B cell (primary cell): ENCODE measurements around the gene SLC4A2. TPM values are rescaled to one million over a fixed set of nuclear protein-coding genes. Genes with fewer than 3 reads are reported as not detected.
A peak's percentile ranks its signal among the peaks of the same experiment; 100 is the strongest.

Source experiments
- ATAC-seq: fragments of 200-7000 bp; cut with Tn5 transposase; one replicate; pipeline ENCODE4 v1.10.0; 2021; ENCODE audit warnings: low read depth, mild to moderate bottlenecking, moderate number of reproducible peaks, moderate library complexity
- CTCF ChIA-PET: fragments of 350-600 bp; sonication (Branson Sonifier 250); formaldehyde crosslinking; loops from one replicate; lab custom pipeline; 2021; ENCODE audit warnings: antibody characterized with exemption, inconsistent platforms; lab: Charles Lee
- POLR2A ChIA-PET: fragments of 350-600 bp; sonication (Branson Sonifier 250); formaldehyde crosslinking; loops from one replicate; lab custom pipeline; 2021; ENCODE audit warnings: antibody characterized with exemption; lab: Charles Lee
- DNase-seq: peaks from one replicate; pipeline ENCODE4 v3.0.0; 2013
- H2AFZ ChIP-seq: 2 replicates; pipeline ENCODE4 v1.6.1; 2012; ENCODE audit warnings: mild to moderate bottlenecking, low read depth, low read length; ENCODE audit not compliant: insufficient read depth, poor library complexity, severe bottlenecking
- H3K27ac ChIP-seq, 2 donors: 1 replicate in 1 of 2; 2 replicates in 1 of 2; pipeline ENCODE4 v1.5.1; 2012 to 2013; ENCODE audit warnings: low read length in 2 of 2, mild to moderate bottlenecking in 2 of 2, moderate library complexity in 1 of 2
- H3K27me3 ChIP-seq, 4 experiments: fragments of 200-600 bp in 1 of 4; sonication (generic) in 1 of 4; replicated peaks in 1 of 4; 1 replicate in 2 of 4; 2 replicates in 2 of 4; pipeline versions ENCODE4 v1.6.1 to v1.7.0; 2013 to 2016; ENCODE audit warnings: low read length in 3 of 4, mild to moderate bottlenecking in 2 of 4, mixed read lengths in 1 of 4, moderate library complexity in 1 of 4; ENCODE audit not compliant: insufficient read depth in 4 of 4, control insufficient read depth in 3 of 4; ENCODE audit errors: control extremely low read depth in 1 of 4
- H3K36me3 ChIP-seq, 2 experiments: replicated peaks in 1 of 2; 1 replicate in 1 of 2; 2 replicates in 1 of 2; pipeline versions ENCODE4 v1.6.1 to v1.7.1; 2013; ENCODE audit warnings: low read length in 1 of 2; ENCODE audit not compliant: insufficient read depth in 2 of 2, control insufficient read depth in 1 of 2; ENCODE audit errors: control extremely low read depth in 1 of 2, extremely low read depth in 1 of 2
- H3K4me1 ChIP-seq, 2 donors: fragments of 200-600 bp in 1 of 2; sonication (generic) in 1 of 2; 1 replicate in 1 of 2; 2 replicates in 1 of 2; pipeline versions ENCODE4 v1.5.1 to v1.6.1; 2013 to 2017; ENCODE audit warnings: low read length in 2 of 2; ENCODE audit not compliant: control insufficient read depth in 2 of 2, insufficient read depth in 2 of 2
- H3K4me2 ChIP-seq: replicated peaks from 2 replicates; pipeline ENCODE3; 2012; ENCODE audit warnings: mild to moderate bottlenecking, low read depth, low read length; ENCODE audit not compliant: poor library complexity, severe bottlenecking
- H3K4me3 ChIP-seq, 5 experiments: fragments of 200-600 bp in 1 of 5; sonication (generic) in 1 of 5; 1 replicate in 3 of 5; 2 replicates in 2 of 5; pipeline versions ENCODE4 v1.5.1 to v1.7.0; 2011 to 2016; ENCODE audit warnings: low read length in 4 of 5, mild to moderate bottlenecking in 4 of 5, low read depth in 2 of 5, control low read depth in 1 of 5, moderate library complexity in 1 of 5; ENCODE audit not compliant: insufficient read depth in 1 of 5; ENCODE audit errors: control extremely low read depth in 1 of 5, extremely low read depth in 1 of 5
- H3K79me2 ChIP-seq: fragments of 200-600 bp; sonication (generic); one replicate; pipeline ENCODE4 v1.6.0; 2016; ENCODE audit warnings: low read length; ENCODE audit not compliant: control insufficient read depth, insufficient read depth
- H3K9ac ChIP-seq: fragments of 200-600 bp; sonication (generic); 2 replicates; pipeline ENCODE4 v1.6.1; 2017; ENCODE audit warnings: mild to moderate bottlenecking, low read length, moderate library complexity
- H3K9me3 ChIP-seq, 3 donors: one replicate each; pipeline versions ENCODE4 v1.6.1 to v1.7.1; 2013; ENCODE audit warnings: low read length in 2 of 3; ENCODE audit not compliant: control insufficient read depth in 2 of 3, insufficient read depth in 1 of 3; ENCODE audit errors: control extremely low read depth in 1 of 3
- H4K20me1 ChIP-seq: 2 replicates; pipeline ENCODE4 v1.6.0; 2012; ENCODE audit warnings: mild to moderate bottlenecking, low read length; ENCODE audit not compliant: insufficient read depth, control insufficient read depth, poor library complexity, severe bottlenecking
- H3K27ac Mint-ChIP-seq: one replicate; pipeline ENCODE4 v1.8.0; 2021; ENCODE audit warnings: mixed read lengths
- H3K27me3 Mint-ChIP-seq: one replicate; pipeline ENCODE4 v1.8.0; 2021; ENCODE audit warnings: mixed read lengths
- H3K4me1 Mint-ChIP-seq: one replicate; pipeline ENCODE4 v1.8.0; 2021; ENCODE audit warnings: mixed read lengths
- H3K4me3 Mint-ChIP-seq: one replicate; pipeline ENCODE4 v1.8.0; 2021; ENCODE audit warnings: mixed read lengths
- H3K9me3 Mint-ChIP-seq: one replicate; pipeline ENCODE4 v1.8.0; 2022; ENCODE audit warnings: mixed read lengths; ENCODE audit not compliant: insufficient read depth
- EZH2 ChIP-seq: IDR thresholded peaks from 2 replicates; pipeline ENCODE4 v1.6.1; 2012; ENCODE audit warnings: borderline replicate concordance, low read depth, mild to moderate bottlenecking, moderate library complexity, low read length; ENCODE audit not compliant: insufficient read depth, poor library complexity, severe bottlenecking
- whole genome bisulfite sequencing: methylation state at CpG from one replicate; pipeline ENCODE4 v1.1.5; 2013; ENCODE audit warnings: missing lambda C conversion rate; ENCODE audit not compliant: insufficient coverage; 5-methylcytosine and 5-hydroxymethylcytosine counted together
- intact Hi-C: fragments of 100-400 bp; cut with micrococcal nuclease; formaldehyde crosslinking; loops from one replicate; pipeline ENCODE4 v1.10.0; 2022
- polyA plus RNA-seq: library from polyadenylated mRNA; depleted of rRNA; stranded (reverse); fragments of >200 nt; gene quantifications from 2 replicates; pipeline ENCODE4 v1.2.3, GENCODE V29; 2012
- total RNA-seq, 2 donors: library from RNA; stranded (reverse); fragments of 120-200 nt in 1 of 2; gene quantifications; 1 replicate in 1 of 2; 2 replicates in 1 of 2; pipeline versions ENCODE4 v1.2.3 to v1.2.4, GENCODE V29; 2013 to 2022
- TF ChIP-seq, protein P1 (sequence below): fragments of 200-600 bp; IDR thresholded peaks from one replicate; pipeline ENCODE4 v1.8.0; 2022; ENCODE audit warnings: antibody characterized with exemption, mild to moderate bottlenecking

SLC4A2 gene
- total and polyA plus RNA-seq, 2 donors (not counting 1 experiment from before 2014, with no cell fraction given): 82.8 to 113 TPM

DNA sequence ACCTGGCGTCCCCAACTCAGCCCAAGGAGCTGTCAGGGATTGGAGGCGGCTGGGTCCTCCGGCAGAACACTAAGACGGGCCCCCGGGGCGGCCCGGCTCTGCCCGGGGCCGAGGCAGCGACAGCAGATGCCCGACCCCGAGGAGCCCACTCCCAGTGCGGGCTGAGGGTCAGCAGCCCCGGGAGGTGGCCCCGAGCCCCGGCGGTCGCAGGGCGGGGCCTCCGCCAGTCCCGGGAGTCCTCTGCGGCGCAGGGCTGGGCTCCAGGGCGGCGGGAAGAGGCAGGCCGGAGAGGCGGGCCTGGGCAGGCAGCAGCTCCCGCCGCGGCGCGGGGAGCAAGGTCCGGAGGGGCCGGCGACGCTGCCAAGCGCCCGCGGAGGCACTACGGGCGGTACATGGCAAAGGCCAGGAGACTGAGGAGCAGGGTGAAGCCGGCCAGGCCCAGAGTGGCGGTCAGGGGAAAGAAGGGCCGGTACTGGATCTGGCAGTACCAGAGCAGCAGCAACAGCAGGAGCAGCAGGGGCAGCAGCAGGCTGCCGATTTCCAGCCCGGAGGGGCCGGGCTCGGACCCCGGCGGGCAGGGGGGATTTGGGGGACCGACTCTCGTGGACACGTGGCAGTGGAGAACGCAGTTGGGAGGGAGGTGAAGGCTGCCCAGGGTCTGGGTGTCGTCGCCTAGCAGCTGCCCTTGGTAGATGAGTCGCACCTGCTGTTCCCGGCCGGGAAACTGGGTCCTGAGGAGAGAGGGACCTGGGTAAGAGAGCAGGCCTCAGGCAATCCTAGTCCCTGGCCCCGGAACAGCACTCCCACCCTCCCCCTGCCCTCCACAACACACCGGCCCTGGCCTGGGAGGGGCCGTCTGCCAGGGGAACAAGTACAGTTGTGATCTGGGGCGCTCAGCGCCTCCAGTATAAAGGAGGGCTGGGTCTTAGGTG, 22.0 kb downstream of the SLC4A2 start:
- DNase-seq: no peak

More for the DNA sequence above, 22.0 kb downstream of the SLC4A2 start:
- Histone ChIP-seq H3K36me3 (peaks cover 0 to 3% of the 10 kb centered on the region in 2 experiments), H3K27ac (peak overlapping the region; percentile 55 to 92), H2AFZ (peak overlapping the region; percentile 92), H3K79me2 (peaks cover 39% of the 10 kb centered on the region), H3K9me3 (no peaks in the 10 kb centered on the region), H3K4me1 (peaks cover 45 to 56% of the 10 kb centered on the region in 2 donors), H4K20me1 (peaks cover 26% of the 10 kb centered on the region), H3K4me2 (peak overlapping the region; percentile 95), H3K27me3 (peaks cover 0 to 24% (median 10%) of the 10 kb centered on the region in 4 experiments), H3K9ac (peak overlapping the region; percentile 85), H3K4me3 (peak overlapping the region in 4 of 5 experiments; percentile 79 to 92 (median 90))
- Mint-ChIP-seq H3K4me3 (peak overlapping the region; percentile 87), H3K27ac (peak overlapping the region; percentile 41), H3K4me1 (peaks cover 55% of the 10 kb centered on the region), H3K27me3 (peaks cover 13% of the 10 kb centered on the region), H3K9me3 (no peaks in the 10 kb centered on the region)
- no peak for TF ChIP-seq EZH2
- TF ChIP-seq, protein P1, sequence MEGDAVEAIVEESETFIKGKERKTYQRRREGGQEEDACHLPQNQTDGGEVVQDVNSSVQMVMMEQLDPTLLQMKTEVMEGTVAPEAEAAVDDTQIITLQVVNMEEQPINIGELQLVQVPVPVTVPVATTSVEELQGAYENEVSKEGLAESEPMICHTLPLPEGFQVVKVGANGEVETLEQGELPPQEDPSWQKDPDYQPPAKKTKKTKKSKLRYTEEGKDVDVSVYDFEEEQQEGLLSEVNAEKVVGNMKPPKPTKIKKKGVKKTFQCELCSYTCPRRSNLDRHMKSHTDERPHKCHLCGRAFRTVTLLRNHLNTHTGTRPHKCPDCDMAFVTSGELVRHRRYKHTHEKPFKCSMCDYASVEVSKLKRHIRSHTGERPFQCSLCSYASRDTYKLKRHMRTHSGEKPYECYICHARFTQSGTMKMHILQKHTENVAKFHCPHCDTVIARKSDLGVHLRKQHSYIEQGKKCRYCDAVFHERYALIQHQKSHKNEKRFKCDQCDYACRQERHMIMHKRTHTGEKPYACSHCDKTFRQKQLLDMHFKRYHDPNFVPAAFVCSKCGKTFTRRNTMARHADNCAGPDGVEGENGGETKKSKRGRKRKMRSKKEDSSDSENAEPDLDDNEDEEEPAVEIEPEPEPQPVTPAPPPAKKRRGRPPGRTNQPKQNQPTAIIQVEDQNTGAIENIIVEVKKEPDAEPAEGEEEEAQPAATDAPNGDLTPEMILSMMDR: no peak
- intact Hi-C loops: loop anchor here (5.0 to 10.0 kb wide), 6 partner anchors 104 to 1309 kb away; partner anchors contain the start of genes KCNH2, NUB1, ZNF467 and ZNF862
- ChIA-PET CTCF (interaction anchor here (0.9 to 1.6 kb wide), 2 partner anchors 23 to 43 kb away, joined by 4 to 6 read pairs; no protein-coding TSS in a partner anchor), POLR2A (interaction anchor here (0.6 to 1.2 kb wide), 2 partner anchors 53 to 68 kb away, joined by 4 to 8 read pairs; partner anchors contain the start of gene ABCB8)
- ATAC-seq: no peak
- WGBS: 77% methylated on average over 47 of the region's 64 CpGs
